Skin epidermis (tissue), 12 donors: ENCODE results near the gene RUFY3.
"Not testable (repeated sequence)": the region's sequence is repeated elsewhere in the genome, so short reads cannot be mapped to it uniquely, and the experiment has no call there.

Source experiments
- H3K27ac ChIP-seq, 21 experiments: fragments of 200-600 bp; sonication (generic) in 11 of 21; one replicate each; pipeline ENCODE4 v1.5.0; 2020; ENCODE audit warnings: mild to moderate bottlenecking in 3 of 21, inconsistent platforms in 2 of 21, moderate library complexity in 2 of 21
- H3K4me3 ChIP-seq, 7 experiments: fragments of 200-600 bp; sonication (generic) in 2 of 7; one replicate each; pipeline ENCODE4 v1.5.0; 2020; ENCODE audit warnings: inconsistent platforms in 2 of 7, mild to moderate bottlenecking in 2 of 7, moderate library complexity in 1 of 7

RUFY3 gene

DNA sequence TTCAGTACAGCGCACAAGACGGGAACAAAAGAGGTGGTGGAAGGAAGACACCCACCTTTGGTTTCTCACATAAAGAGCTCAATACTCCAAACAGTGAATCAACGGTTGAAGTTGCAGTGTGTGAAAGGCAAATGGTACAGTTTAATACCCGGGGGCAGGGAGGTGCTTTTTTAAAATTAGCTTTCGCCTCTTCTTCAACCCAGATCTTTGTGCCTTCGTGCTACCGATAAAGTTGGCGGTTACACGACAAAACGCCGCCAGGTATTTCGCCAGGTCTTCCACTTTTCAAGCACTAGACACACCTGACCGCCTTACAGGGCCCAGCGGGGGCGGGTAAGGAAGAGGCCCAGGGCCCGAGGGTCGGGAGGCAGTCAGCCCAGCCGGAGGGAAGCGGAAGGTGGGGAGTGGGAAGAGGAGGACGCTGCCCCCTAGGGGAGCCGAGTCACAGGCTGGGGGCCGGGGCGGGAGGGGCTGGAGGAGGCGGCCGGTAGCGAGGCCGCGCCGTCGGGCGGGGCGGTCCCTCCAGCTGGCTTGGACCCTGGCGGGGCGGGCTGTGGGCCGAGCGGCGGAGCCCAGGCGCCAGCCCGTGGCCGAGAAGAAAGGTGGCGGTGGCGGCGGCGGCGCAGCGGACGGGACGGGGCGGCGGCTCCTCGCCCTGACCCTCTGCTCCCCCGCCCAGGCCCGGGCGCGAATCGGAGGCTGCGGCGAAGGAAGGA lies 17.4 kb upstream of the RUFY3 start:
- peak overlapping the region; percentile 82 to 99 (median 95) for H3K27ac ChIP-seq

GRCh38 chr4:70704931-70705182 lies 16.9 kb upstream of the RUFY3 start:
- peak overlapping the region; percentile 82 to 99 (median 95) for H3K27ac ChIP-seq
- peak overlapping the region; percentile 67 to 95 (median 72) for H3K4me3 ChIP-seq

More for the DNA sequence above, 17.4 kb upstream of the RUFY3 start:
- H3K4me3 ChIP-seq: peak overlapping the region; percentile 67 to 95 (median 72)

DNA sequence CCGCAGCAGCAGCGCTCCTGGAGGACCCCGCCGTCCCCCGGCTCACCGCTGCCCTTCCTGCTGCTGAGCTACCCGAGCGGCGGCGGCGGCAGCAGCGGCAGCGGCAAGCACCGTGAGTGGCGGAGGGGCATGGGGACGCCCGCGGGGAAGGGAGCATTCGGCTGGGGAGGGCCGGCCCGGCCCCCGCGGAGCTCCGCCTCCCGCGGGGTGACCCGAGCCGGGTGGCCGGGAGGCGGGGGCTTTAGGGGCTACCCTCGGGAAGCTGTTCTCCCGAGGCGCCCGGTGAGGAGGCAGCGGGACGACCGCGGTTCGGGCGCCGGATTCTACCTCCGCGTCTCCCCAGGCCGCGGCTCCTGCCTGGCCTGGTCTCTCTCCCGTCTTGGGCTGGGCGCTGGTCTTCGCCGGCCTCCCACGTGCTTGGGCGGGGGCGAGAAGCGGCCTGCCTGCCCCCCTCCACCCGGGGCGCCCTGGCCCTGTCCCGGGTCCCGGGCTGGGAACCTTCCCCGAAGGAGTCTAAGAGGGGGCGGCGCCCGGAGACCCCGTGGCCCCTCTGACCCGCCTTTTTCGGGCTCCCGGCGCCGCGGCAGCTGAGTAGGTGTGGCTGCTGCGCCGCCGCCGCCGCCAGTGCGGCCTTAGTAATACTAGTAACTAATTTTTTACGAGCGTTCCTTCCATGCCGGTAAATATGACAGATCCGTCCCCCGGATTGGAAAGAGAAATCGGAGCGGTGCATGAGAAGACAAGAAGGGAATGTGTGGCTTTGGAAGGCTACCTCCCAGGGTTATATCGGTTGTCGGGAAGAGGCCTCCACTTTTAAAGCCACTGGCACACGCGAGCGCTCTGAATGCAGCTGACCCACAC lies 16.4 kb upstream of the RUFY3 start:
- H3K27ac ChIP-seq: peak overlapping the region; percentile 82 to 99 (median 95)
- H3K4me3 ChIP-seq: peak overlapping the region; percentile 67 to 95 (median 72)

- Histone ChIP-seq H3K27ac (peak overlapping the region; percentile 82 to 99 (median 95)), H3K4me3 (peak overlapping the region; percentile 67 to 95 (median 72))
These were observed 15.7 kb upstream of the RUFY3 start for GRCh38 chr4:70706044-70706461.

- Histone ChIP-seq H3K4me3 (peak overlapping the region in 6 of 7 experiments; percentile 67 to 92 (median 72)), H3K27ac (peak overlapping the region in 18 of 21 experiments; percentile 88 to 99 (median 96))
These were observed 15.2 kb upstream of the RUFY3 start for GRCh38 chr4:70706516-70706915.

DNA sequence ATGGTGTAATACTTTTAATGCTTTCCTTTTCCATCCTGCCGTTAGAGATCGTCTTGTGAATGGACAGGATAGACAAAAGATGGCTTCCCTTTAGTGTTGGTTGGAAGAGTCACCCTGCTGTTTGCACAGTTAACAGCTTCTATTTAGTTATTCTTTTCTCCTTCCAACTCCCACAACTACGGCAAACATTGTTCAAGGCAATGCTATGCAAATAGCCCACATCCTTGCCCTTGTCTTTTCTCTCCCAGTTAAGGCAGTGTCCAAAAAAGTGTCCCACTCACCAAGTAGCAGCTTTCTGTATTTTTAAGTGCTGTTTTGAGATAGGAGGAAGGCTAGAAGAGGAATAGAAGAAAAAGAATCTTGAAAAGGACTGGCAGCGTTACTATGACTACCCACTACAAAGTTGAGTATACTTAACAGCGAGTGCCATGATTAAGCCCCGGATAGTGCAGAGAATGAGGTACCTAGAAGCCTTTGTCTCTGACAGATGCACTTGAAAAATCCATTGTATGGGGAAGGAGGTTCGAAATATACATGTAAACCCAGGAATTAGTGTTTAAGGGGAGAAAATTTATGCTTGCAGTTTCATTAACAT lies 12.1 kb upstream of the RUFY3 start:
- no peak overlapping the region for H3K27ac ChIP-seq

DNA sequence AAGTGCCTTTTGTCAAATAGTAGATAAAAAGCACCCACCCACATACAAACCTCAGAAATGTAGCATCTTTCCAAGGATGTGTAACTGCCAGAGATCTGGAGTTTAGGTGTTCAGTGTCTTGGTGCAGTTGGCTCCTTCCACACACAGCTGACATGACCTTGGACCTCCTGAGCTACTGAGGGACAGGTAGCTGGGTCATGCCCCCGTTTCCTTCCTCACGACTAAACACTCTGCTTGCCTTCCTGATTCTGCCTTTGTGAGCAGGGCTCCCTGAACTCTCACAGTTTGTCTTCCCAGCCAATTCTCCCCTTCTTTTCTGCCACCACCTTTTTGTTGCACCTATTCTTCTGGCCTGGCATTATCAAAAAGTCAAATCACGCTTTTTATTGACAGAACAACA lies 10.2 kb upstream of the RUFY3 start:
- peak overlapping the region in 3 of 21 experiments; percentile 55 to 81 (median 71) for H3K27ac ChIP-seq
- no peak overlapping the region for H3K4me3 ChIP-seq

More for the DNA sequence above, 12.1 kb upstream of the RUFY3 start:
- no peak overlapping the region for H3K4me3 ChIP-seq

GRCh38 chr4:70712150-70712549 lies 9.6 kb upstream of the RUFY3 start:
- Histone ChIP-seq H3K4me3 (no peak overlapping the region), H3K27ac (peak overlapping the region in 5 of 21 experiments; percentile 45 to 81 (median 71))

DNA sequence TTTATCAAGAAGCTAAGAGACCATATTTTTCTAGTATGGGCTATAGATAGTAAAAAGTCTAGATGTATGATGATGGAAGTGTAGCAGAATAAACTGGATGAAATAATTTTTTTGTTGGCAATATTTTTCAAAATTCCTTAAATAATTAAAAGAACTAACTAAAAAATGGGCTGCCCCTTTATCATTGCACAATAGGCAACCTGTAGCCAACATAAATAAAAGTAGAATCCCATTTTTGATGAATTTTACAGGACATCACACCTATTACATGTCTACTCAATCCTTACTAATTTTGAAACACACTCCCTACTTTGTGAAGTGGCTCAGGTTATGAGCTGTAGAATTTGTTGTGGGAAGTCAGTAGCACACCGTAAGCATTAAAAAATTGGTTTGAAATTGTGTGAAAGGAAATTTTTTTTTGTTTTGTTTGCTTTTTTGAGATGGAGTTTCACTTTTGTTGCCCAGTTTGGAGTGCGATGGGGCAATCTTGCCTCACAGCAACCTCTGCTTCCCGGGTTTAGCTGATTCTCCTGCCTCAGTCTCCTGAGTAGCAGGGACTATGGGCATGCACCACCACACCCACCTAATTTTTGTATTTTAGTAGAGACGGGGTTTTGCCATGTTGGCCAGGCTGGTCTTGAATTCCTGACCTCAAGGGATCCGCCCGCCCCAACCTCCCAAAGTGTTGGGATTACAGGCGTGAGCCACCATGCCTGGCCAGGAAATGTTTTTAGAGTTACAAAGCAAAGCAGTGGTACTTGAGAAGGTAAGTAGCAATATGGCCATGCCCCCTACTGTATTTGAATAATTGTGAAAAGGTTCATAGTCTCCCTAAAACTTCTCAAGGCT lies 8.9 kb upstream of the RUFY3 start:
- Histone ChIP-seq H3K4me3 (no peak overlapping the region), H3K27ac (peak overlapping the region in 17 of 21 experiments; percentile 0 to 81 (median 53))

DNA sequence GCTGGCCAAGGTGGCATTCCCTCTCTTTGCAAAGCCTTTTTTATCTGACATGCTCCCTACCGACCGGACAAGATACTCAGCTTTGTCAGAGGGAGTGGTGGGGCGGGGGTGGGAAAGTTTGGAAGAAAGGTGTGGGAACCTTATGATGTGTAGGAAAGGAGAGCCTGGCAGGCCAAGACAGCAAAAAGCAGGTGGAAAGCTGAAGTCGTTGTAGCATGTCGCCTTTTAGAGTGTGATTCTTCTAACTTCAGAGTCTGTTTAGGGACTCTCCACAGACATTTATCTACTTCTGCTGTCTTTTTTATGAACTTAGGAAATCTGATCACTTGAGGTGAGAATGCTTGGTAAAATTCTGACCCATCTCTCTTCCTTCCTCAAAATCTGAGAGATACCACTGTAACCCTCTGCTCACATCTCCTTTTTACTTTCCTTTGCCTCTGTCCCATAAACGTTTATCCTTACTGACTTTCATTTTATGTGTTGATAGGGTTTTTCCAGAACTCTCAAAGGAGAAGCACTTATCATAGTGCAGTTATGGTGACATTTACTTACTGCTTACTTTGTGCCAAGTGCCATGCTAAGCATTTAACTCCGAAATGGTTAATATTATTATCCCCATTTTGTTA lies 8.2 kb upstream of the RUFY3 start:
- H3K4me3 ChIP-seq: no peak overlapping the region
- peak overlapping the region in 18 of 21 experiments; percentile 0 to 81 (median 51) for H3K27ac ChIP-seq

DNA sequence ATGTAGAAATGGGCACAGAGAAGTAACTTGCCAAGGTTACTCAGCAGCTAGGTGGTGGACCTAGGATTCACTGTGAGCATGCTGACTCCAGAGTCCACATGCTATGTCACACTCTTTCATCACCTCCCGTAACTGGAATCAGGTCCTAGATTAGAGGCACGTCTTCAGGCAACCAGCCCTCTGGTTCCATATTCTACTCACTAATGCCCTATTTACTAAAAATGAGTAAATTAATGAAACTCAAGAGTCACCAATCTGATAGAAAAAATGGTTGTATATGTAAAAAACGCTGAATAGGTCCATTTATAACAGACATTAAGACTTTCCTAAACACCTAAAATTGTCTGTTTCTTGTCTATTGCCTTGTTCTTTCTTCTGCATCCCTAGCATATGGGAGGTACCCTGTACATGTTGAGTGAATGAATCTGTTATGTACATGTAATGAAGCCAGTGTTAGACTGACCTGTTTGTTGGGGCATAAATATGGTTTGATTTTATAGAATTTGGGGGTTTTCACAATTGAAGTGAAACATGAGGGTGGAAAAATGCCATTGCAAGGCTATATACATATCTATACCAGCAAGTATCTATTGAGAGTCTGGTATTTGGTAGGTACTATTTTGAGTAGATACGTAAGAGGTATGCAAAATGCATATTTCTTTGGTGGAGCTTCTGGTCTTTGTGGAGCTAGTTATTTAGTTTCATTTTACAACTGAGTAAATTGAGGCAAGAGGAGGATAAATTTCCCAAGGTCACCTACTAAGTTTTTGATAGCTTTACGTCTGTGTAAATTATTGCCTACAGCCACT lies 7.5 kb upstream of the RUFY3 start:
- no peak overlapping the region for H3K4me3 ChIP-seq
- H3K27ac ChIP-seq: peak overlapping the region in 15 of 21 experiments; percentile 6 to 81 (median 53)

- Histone ChIP-seq H3K4me3 (no peak overlapping the region), H3K27ac (peak overlapping the region in 7 of 21 experiments; percentile 11 to 81 (median 35))
These were observed 6.7 kb upstream of the RUFY3 start for GRCh38 chr4:70715097-70715496.

- H3K27ac ChIP-seq: peak overlapping the region in 12 of 21 experiments; percentile 5 to 60 (median 34)
- H3K4me3 ChIP-seq: peak overlapping the region in 2 of 7 experiments; percentile 4 to 10
These were observed 2.8 kb upstream of the RUFY3 start for GRCh38 chr4:70718811-70719604.

GRCh38 chr4:70722199-70722791 lies 531 bp downstream of the RUFY3 start:
- H3K4me3 ChIP-seq: peak overlapping the region in 5 of 7 experiments; percentile 16 to 40 (median 22)
- peak overlapping the region in 17 of 21 experiments; percentile 22 to 85 (median 65) for H3K27ac ChIP-seq

GRCh38 chr4:70724463-70724862 lies 2.7 kb downstream of the RUFY3 start:
- H3K4me3 ChIP-seq: no peak overlapping the region
- H3K27ac ChIP-seq: no peak overlapping the region

GRCh38 chr4:70725633-70726032 lies 3.9 kb downstream of the RUFY3 start:
- Histone ChIP-seq H3K4me3 (no peak overlapping the region), H3K27ac (no peak overlapping the region)

DNA sequence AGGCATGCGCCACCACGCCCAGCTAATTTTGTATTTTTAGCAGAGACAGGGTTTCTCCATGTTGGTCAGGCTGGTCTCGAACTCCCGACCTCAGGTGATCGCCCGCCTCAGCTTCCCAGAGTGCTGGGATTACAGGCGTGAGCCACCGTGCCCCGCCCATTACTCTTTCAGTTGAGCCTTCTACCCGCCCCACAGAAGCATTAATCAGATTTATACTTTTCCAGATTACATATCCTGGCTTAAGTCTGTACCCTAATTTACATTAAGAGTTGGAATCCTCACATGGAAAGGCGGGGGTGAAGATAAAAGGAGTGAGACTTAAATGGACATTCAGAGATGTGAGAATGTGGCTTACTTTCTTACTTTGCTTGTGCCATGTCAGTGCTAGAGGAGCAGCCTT lies 4.8 kb downstream of the RUFY3 start:
- H3K27ac ChIP-seq, H3K4me3 ChIP-seq: not testable (repeated sequence)
